KBM-7 (cell line): ENCODE results near the gene MRPS18B.

Experiments used
- DNase-seq: peaks from one replicate; pipeline ENCODE4 v3.0.0-alpha.2; 2015
- in situ Hi-C: fragments of 300-500 bp; cut with MboI; formaldehyde crosslinking; loops from 2 replicates; pipeline ENCODE4 v1.14.3; 2020; ENCODE audit warnings: low sequenced_read_pairs, low pct_unique_long_range_greater_than_20kb, mixed read lengths

The MRPS18B gene

GRCh38 chr6:30670760-30671527, 53.3 kb downstream of the MRPS18B start:
- no peak for DNase-seq
- in situ Hi-C loops, result loop anchor here (10.0 kb wide), 1 partner anchor 54 kb away; the partner anchor contains the start of gene TUBB

- in situ Hi-C loops, result loop anchor here (10.0 kb wide), 1 partner anchor 52 kb away; the partner anchor contains the start of gene TUBB
- peak; percentile 97 for DNase-seq
These were observed 55.0 kb downstream of the MRPS18B start, which contains the start of gene DHX16 for GRCh38 chr6:30672445-30673253. Gene DHX16, minus strand, starts transcription at chr6:30673006. Its CDS starts 165 bp downstream, at chr6:30672841.
